Activated T-cell treated with anti-CD3 and anti-CD28 coated beads, Interleukin-2, amount 50 U/mL, for 48 hours (primary cell): ENCODE measurements around the gene INPP5B.
"Not testable (repeated sequence)": the region's sequence is repeated elsewhere in the genome, so short reads cannot be mapped to it uniquely, and the experiment has no call there.

ENCODE experiments used
- DNase-seq, 2 experiments: peaks; one replicate each; pipeline ENCODE4 v3.0.0-alpha.2; 2020

The INPP5B gene

GRCh38 chr1:37946703-37947360 is at the start of gene INPP5B:
INPP5B (minus strand) TSS chr1:37947053; CDS start chr1:37946308, 745 bp downstream.
- peak; percentile 79 to 85 for DNase-seq

- peak; percentile 73 to 74 for DNase-seq
Measured at GRCh38 chr1:37995751-37996345, 49.0 kb upstream of the INPP5B start.

- peak in 1 of 2 experiments; percentile 45 for DNase-seq
Measured at GRCh38 chr1:37994886-37995566, 48.2 kb upstream of the INPP5B start.

- DNase-seq, result peak; percentile 61 to 62
Measured at GRCh38 chr1:37989361-37989930, 42.6 kb upstream of the INPP5B start.

GRCh38 chr1:37987679-37988078 is 40.8 kb upstream of the INPP5B start:
- DNase-seq, result no peak

GRCh38 chr1:37983546-37983945 is 36.7 kb upstream of the INPP5B start:
- no peak for DNase-seq

GRCh38 chr1:37978541-37978940 is 31.7 kb upstream of the INPP5B start:
- no peak for DNase-seq

GRCh38 chr1:37975083-37975482 is 28.2 kb upstream of the INPP5B start:
- DNase-seq, result not testable (repeated sequence)

- no peak for DNase-seq
Measured at GRCh38 chr1:37974567-37974966, 27.7 kb upstream of the INPP5B start.

- DNase-seq, result not testable (repeated sequence)
Measured at GRCh38 chr1:37973684-37974083, 26.8 kb upstream of the INPP5B start.

GRCh38 chr1:37965301-37965700 is 18.4 kb upstream of the INPP5B start:
- DNase-seq, result no peak

- DNase-seq, result not testable (repeated sequence)
Measured at GRCh38 chr1:37964106-37964505, 17.3 kb upstream of the INPP5B start.

GRCh38 chr1:37958690-37959089 is 11.8 kb upstream of the INPP5B start:
- DNase-seq, result no peak

GRCh38 chr1:37955685-37956084 is 8.8 kb upstream of the INPP5B start:
- DNase-seq, result no peak

GRCh38 chr1:37954316-37954971 is 7.6 kb upstream of the INPP5B start:
- no peak for DNase-seq

- no peak for DNase-seq
Measured at GRCh38 chr1:37952738-37953137, 5.9 kb upstream of the INPP5B start.

GRCh38 chr1:37951783-37952624 is 5.2 kb upstream of the INPP5B start:
- DNase-seq, result no peak

- DNase-seq, result no peak
Measured at GRCh38 chr1:37951041-37951782, 4.4 kb upstream of the INPP5B start.

GRCh38 chr1:37949524-37950152 is 2.8 kb upstream of the INPP5B start:
- no peak for DNase-seq

- DNase-seq, result no peak
Measured at GRCh38 chr1:37948841-37949240, 2.0 kb upstream of the INPP5B start.

GRCh38 chr1:37948166-37948565 is 1.3 kb upstream of the INPP5B start:
- DNase-seq, result no peak
